Fibroblast of lung (primary cell): ENCODE data around the gene BBS5.

Source experiments
- EZH2 ChIP-seq: IDR thresholded peaks from 2 replicates; pipeline ENCODE4 v1.5.1; 2012; ENCODE audit warnings: low read length, control low read depth, mild to moderate bottlenecking; ENCODE audit errors: missing control alignments
- TF ChIP-seq, protein P1 (sequence below), 2 donors: IDR thresholded peaks in 1 of 2; conservative IDR thresholded peaks in 1 of 2; 1 replicate in 1 of 2; 2 replicates in 1 of 2; pipeline ENCODE4 v1.5.1; 2011 to 2012; ENCODE audit warnings: low read length in 2 of 2, control low read depth in 1 of 2, inconsistent platforms in 1 of 2, low read depth in 1 of 2, mild to moderate bottlenecking in 1 of 2

DNA sequence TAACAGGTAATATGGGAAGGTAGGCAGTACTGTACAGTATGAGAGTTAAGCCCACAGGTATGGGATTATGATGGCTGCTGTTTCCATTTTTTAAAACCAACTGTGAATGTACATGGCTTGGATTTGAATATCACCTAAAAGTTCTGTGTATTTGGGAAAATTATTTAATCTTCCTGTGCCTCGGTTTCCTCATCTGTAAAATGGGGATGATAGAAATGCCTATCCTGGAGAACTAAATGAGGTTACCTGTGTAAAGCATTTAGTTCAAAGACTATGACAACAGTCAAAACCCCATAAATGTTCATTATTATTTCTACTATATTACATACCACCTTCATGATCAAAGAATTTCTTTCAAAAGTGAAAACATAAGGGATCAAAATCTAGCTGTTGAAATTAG lies 33.8 kb downstream of the BBS5 start:
- no peak for TF ChIP-seq EZH2
- TF ChIP-seq, protein P1, sequence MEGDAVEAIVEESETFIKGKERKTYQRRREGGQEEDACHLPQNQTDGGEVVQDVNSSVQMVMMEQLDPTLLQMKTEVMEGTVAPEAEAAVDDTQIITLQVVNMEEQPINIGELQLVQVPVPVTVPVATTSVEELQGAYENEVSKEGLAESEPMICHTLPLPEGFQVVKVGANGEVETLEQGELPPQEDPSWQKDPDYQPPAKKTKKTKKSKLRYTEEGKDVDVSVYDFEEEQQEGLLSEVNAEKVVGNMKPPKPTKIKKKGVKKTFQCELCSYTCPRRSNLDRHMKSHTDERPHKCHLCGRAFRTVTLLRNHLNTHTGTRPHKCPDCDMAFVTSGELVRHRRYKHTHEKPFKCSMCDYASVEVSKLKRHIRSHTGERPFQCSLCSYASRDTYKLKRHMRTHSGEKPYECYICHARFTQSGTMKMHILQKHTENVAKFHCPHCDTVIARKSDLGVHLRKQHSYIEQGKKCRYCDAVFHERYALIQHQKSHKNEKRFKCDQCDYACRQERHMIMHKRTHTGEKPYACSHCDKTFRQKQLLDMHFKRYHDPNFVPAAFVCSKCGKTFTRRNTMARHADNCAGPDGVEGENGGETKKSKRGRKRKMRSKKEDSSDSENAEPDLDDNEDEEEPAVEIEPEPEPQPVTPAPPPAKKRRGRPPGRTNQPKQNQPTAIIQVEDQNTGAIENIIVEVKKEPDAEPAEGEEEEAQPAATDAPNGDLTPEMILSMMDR (conservative IDR thresholded peaks at IDR 0.05 in 1 of 2, IDR thresholded peaks at IDR 0.05 in 1 of 2; ENCODE audit: low read depth in 1 of 2, low read length in 2 of 2), result no peak
